IMR-90 (cell line): ENCODE data around the gene GIPR. TPM values are rescaled to one million over a fixed set of nuclear protein-coding genes. Genes with fewer than 3 reads are reported as not detected.

Source experiments
- ATAC-seq: fragments of 200-7000 bp; cut with Tn5 transposase; 2 replicates; pipeline ENCODE4 v1.9.1; 2020; ENCODE audit warnings: low read depth, mild to moderate bottlenecking, moderate library complexity
- BruUV-seq: library from RNA; stranded (reverse); fragments of 400-500 nt; replicated peaks from 2 replicates; lab custom pipeline; 2021; lab: Mats Ljungman, UMichigan
- CTCF ChIA-PET: fragments of 300-600 bp; formaldehyde crosslinking; extraction: SDS; loops from one replicate; lab custom pipeline; 2021; ENCODE audit warnings: antibody characterized with exemption; lab: Yijun Ruan, JAX
- POLR2A ChIA-PET: fragments of 300-600 bp; sonication (Branson Sonifier 250); formaldehyde crosslinking; loops from one replicate; lab custom pipeline; 2022; ENCODE audit warnings: antibody characterized with exemption; ENCODE audit not compliant: unreplicated experiment; lab: Charles Lee
- DNase-seq: peaks from one replicate; pipeline ENCODE4 v3.0.0; 2013
- H2AFZ ChIP-seq: replicated peaks from 2 replicates; pipeline ENCODE3; 2013; ENCODE audit warnings: low read length, mild to moderate bottlenecking; ENCODE audit not compliant: poor library complexity
- H2AK5ac ChIP-seq: 2 replicates; pipeline ENCODE4 v1.6.1; 2013; ENCODE audit warnings: low read depth, low read length, inconsistent platforms
- H2AK9ac ChIP-seq: replicated peaks from 2 replicates; pipeline ENCODE3; 2013; ENCODE audit warnings: mild to moderate bottlenecking, low read depth, low read length, moderate library complexity; ENCODE audit not compliant: poor library complexity
- H2BK120ac ChIP-seq: 2 replicates; pipeline ENCODE4 v1.6.1; 2013; ENCODE audit warnings: low read depth, low read length, inconsistent platforms
- H2BK15ac ChIP-seq: 3 replicates; pipeline ENCODE4 v1.6.1; 2013; ENCODE audit warnings: low read depth, low read length, inconsistent platforms
- H2BK20ac ChIP-seq: 2 replicates; pipeline ENCODE4 v1.6.1; 2013; ENCODE audit warnings: low read depth, mild to moderate bottlenecking, inconsistent platforms, low read length, moderate library complexity
- H2BK5ac ChIP-seq: 2 replicates; pipeline ENCODE4 v1.6.1; 2013; ENCODE audit warnings: mild to moderate bottlenecking, low read depth, low read length, inconsistent platforms; ENCODE audit not compliant: poor library complexity, severe bottlenecking
- H3K14ac ChIP-seq: replicated peaks from 2 replicates; pipeline ENCODE4 v1.6.1; 2013; ENCODE audit warnings: low read depth, low read length, inconsistent platforms
- H3K18ac ChIP-seq: 2 replicates; pipeline ENCODE4 v1.6.1; 2013; ENCODE audit warnings: low read depth, low read length, control low read depth
- H3K23ac ChIP-seq: 2 replicates; pipeline ENCODE4 v1.6.1; 2013; ENCODE audit warnings: low read depth, low read length, inconsistent platforms
- H3K27ac ChIP-seq: 2 replicates; pipeline ENCODE4 v1.5.1; 2013; ENCODE audit warnings: mild to moderate bottlenecking, control low read depth, low read length; ENCODE audit not compliant: insufficient read depth
- H3K27me3 ChIP-seq: 2 replicates; pipeline ENCODE4 v1.6.1; 2013; ENCODE audit warnings: low read length; ENCODE audit not compliant: control insufficient read depth, insufficient read depth
- H3K36me3 ChIP-seq: 2 replicates; pipeline ENCODE4 v1.6.1; 2013; ENCODE audit warnings: low read length, mixed read lengths; ENCODE audit not compliant: control insufficient read depth, insufficient read depth
- H3K4ac ChIP-seq: 2 replicates; pipeline ENCODE4 v1.6.1; 2013; ENCODE audit warnings: low read depth, low read length, inconsistent platforms
- H3K4me1 ChIP-seq: 2 replicates; pipeline ENCODE4 v1.6.1; 2013; ENCODE audit warnings: low read length, mixed read lengths; ENCODE audit not compliant: control insufficient read depth, insufficient read depth
- H3K4me2 ChIP-seq: 2 replicates; pipeline ENCODE4 v1.6.1; 2013; ENCODE audit warnings: low read depth, mild to moderate bottlenecking, control low read depth, low read length, moderate library complexity
- H3K4me3 ChIP-seq: 2 replicates; pipeline ENCODE4 v1.5.1; 2013; ENCODE audit warnings: low read depth, mild to moderate bottlenecking, control low read depth, low read length, moderate library complexity; ENCODE audit not compliant: insufficient read depth
- H3K56ac ChIP-seq: 2 replicates; pipeline ENCODE4 v1.6.1; 2013; ENCODE audit warnings: low read length, inconsistent platforms; ENCODE audit not compliant: insufficient read depth; ENCODE audit errors: extremely low read depth
- H3K79me1 ChIP-seq, 2 experiments: 2 replicates each; pipeline ENCODE4 v1.6.1; 2013; ENCODE audit warnings: low read length in 2 of 2, inconsistent platforms in 1 of 2, low read depth in 1 of 2
- H3K9ac ChIP-seq: 2 replicates; pipeline ENCODE4 v1.6.1; 2013; ENCODE audit warnings: low read depth, low read length, control low read depth
- H3K9me1 ChIP-seq: 2 replicates; pipeline ENCODE4 v1.6.1; 2013; ENCODE audit warnings: low read length, inconsistent platforms; ENCODE audit not compliant: insufficient read depth
- H3K9me3 ChIP-seq: 2 replicates; pipeline ENCODE4 v1.6.1; 2013; ENCODE audit warnings: low read length; ENCODE audit not compliant: control insufficient read depth, insufficient read depth
- H4K20me1 ChIP-seq: 2 replicates; pipeline ENCODE4 v1.6.1; 2013; ENCODE audit warnings: low read length, inconsistent platforms; ENCODE audit not compliant: insufficient read depth
- H4K5ac ChIP-seq: 2 replicates; pipeline ENCODE4 v1.6.1; 2013; ENCODE audit warnings: mild to moderate bottlenecking, low read depth, low read length, control low read depth
- H4K8ac ChIP-seq, 2 experiments: 2 replicates each; pipeline ENCODE4 v1.6.1; 2013; ENCODE audit warnings: low read depth in 2 of 2, low read length in 2 of 2, control low read depth in 1 of 2, inconsistent platforms in 1 of 2
- H4K91ac ChIP-seq: 2 replicates; pipeline ENCODE4 v1.6.1; 2013; ENCODE audit warnings: low read depth, low read length, inconsistent platforms; ENCODE audit not compliant: insufficient read depth
- BHLHE40 ChIP-seq: fragments of 150-350 bp; IDR thresholded peaks from 2 replicates; pipeline ENCODE4 v1.6.1; 2016; ENCODE audit warnings: mild to moderate bottlenecking, low read depth, low read length
- CEBPB ChIP-seq: IDR thresholded peaks from 2 replicates; pipeline ENCODE4 v1.6.1; 2012; ENCODE audit warnings: low read depth, low read length, improper control_type of control experiment
- CHD1 ChIP-seq: IDR thresholded peaks from 2 replicates; pipeline ENCODE4 v1.6.1; 2012; ENCODE audit warnings: low read depth, low read length, improper control_type of control experiment
- ELK1 ChIP-seq: fragments of 150-350 bp; IDR thresholded peaks from 2 replicates; pipeline ENCODE4 v1.6.1; 2016; ENCODE audit warnings: low read depth, mild to moderate bottlenecking, low read length, moderate library complexity, borderline replicate concordance
- FOS ChIP-seq: fragments of 150-350 bp; IDR thresholded peaks from 2 replicates; pipeline ENCODE4 v1.6.1; 2016; ENCODE audit warnings: low read depth, low read length
- MAFK ChIP-seq: IDR thresholded peaks from 2 replicates; pipeline ENCODE4 v1.6.1; 2012; ENCODE audit warnings: low read depth, low read length, improper control_type of control experiment
- MAZ ChIP-seq: IDR thresholded peaks from 2 replicates; pipeline ENCODE4 v1.6.1; 2012; ENCODE audit warnings: low read depth, mild to moderate bottlenecking, low read length, improper control_type of control experiment, moderate library complexity, borderline replicate concordance
- MXI1 ChIP-seq: IDR thresholded peaks from 2 replicates; pipeline ENCODE4 v1.6.1; 2012; ENCODE audit warnings: low read depth, mild to moderate bottlenecking, low read length, moderate library complexity, borderline replicate concordance
- NFE2L2 ChIP-seq: fragments of 150-350 bp; IDR thresholded peaks from 2 replicates; pipeline ENCODE4 v1.6.1; 2016; ENCODE audit warnings: low read depth, mild to moderate bottlenecking, low read length
- POLR2A ChIP-seq: IDR thresholded peaks from 2 replicates; pipeline ENCODE4 v1.6.1; 2012; ENCODE audit warnings: mild to moderate bottlenecking, low read depth, low read length
- RAD21 ChIP-seq: IDR thresholded peaks from 2 replicates; pipeline ENCODE4 v1.6.1; 2012; ENCODE audit warnings: low read length, improper control_type of control experiment
- RCOR1 ChIP-seq: IDR thresholded peaks from 2 replicates; pipeline ENCODE4 v1.6.1; 2012; ENCODE audit warnings: mild to moderate bottlenecking, low read length, improper control_type of control experiment; ENCODE audit not compliant: insufficient replicate concordance
- RFX5 ChIP-seq: IDR thresholded peaks from 2 replicates; pipeline ENCODE4 v1.8.0; 2012; ENCODE audit warnings: low read depth, mild to moderate bottlenecking, low read length, moderate library complexity
- SMC3 ChIP-seq: fragments of 150-350 bp; IDR thresholded peaks from 2 replicates; pipeline ENCODE4 v1.6.1; 2016; ENCODE audit warnings: low read depth, mild to moderate bottlenecking, antibody characterized with exemption, low read length, moderate library complexity
- USF2 ChIP-seq: fragments of 150-350 bp; IDR thresholded peaks from 2 replicates; pipeline ENCODE4 v1.6.1; 2017; ENCODE audit warnings: mild to moderate bottlenecking, antibody characterized with exemption, low read length, low read depth
- WGBS, 2 experiments: methylation state at CpG; one replicate each; pipeline versions ENCODE4 v1.1.5 to v1.1.7; 2013; ENCODE audit warnings: missing lambda C conversion rate in 2 of 2; ENCODE audit not compliant: insufficient read length in 1 of 2; ENCODE audit errors: extremely low coverage in 2 of 2; 5-methylcytosine and 5-hydroxymethylcytosine counted together
- dilution Hi-C: fragments of 300-500 bp; cut with HindIII; formaldehyde crosslinking; loops from one replicate; pipeline ENCODE4 v1.14.3; 2018; ENCODE audit warnings: low sequenced_read_pairs; ENCODE audit not compliant: unreplicated experiment
- in situ Hi-C: fragments of 300-500 bp; cut with MboI; formaldehyde crosslinking; loops from 3 replicates; pipeline ENCODE4 v1.14.3; 2019; ENCODE audit warnings: low sequenced_read_pairs, inconsistent platforms, mixed read lengths
- intact Hi-C: fragments of 100-400 bp; cut with micrococcal nuclease; formaldehyde crosslinking; loops from 2 replicates; pipeline ENCODE4 v1.10.0; 2022
- polyA plus RNA-seq, 3 experiments: library from polyadenylated mRNA; depleted of rRNA; stranded (reverse); fragments of >200 nt; gene quantifications; 2 replicates each; pipeline ENCODE4 v1.2.3, GENCODE V29; 2012; ENCODE audit warnings: low replicate concordance in 1 of 3
- total RNA-seq: library from RNA; depleted of rRNA; stranded (reverse); fragments of >200 nt; gene quantifications from 2 replicates; pipeline ENCODE4 v1.2.3, GENCODE V29; 2012
- TF ChIP-seq, protein P1 (sequence below): conservative IDR thresholded peaks from 2 replicates; pipeline ENCODE4 v1.5.1; 2012; ENCODE audit warnings: mild to moderate bottlenecking, low read depth, low read length, improper control_type of control experiment

The GIPR gene
- total and polyA plus RNA-seq, 2 of the 4 experiments (the other 2 are of a cell fraction), result 0.18 to 1.2 TPM

- Histone ChIP-seq H2BK5ac (no peak overlapping the region), H3K56ac (no peak overlapping the region), H2AK9ac (no peak overlapping the region), H3K9me1 (no peaks in the 10 kb centered on the region), H2BK15ac (no peak overlapping the region), H4K5ac (no peak overlapping the region), H3K9ac (no peak overlapping the region), H4K20me1 (no peaks in the 10 kb centered on the region), H3K79me1 (no peaks in the 10 kb centered on the region; a peak in 1 of 4 replicates), H3K4me1 (no peaks in the 10 kb centered on the region), H3K4me2 (no peak overlapping the region), H3K23ac (no peak overlapping the region), H3K14ac (no peak overlapping the region), H3K27ac (no peak overlapping the region), H2BK20ac (no peak overlapping the region), H4K91ac (no peak overlapping the region), H4K8ac (no peak overlapping the region), H3K4me3 (no peak overlapping the region), H3K9me3 (no peaks in the 10 kb centered on the region), H2BK120ac (no peak overlapping the region), H3K18ac (no peak overlapping the region), H3K36me3 (peaks cover 21% of the 10 kb centered on the region), H3K27me3 (no peaks in the 10 kb centered on the region), H2AFZ (no peak overlapping the region), H3K4ac (no peak overlapping the region), H2AK5ac (no peak overlapping the region)
- no peak for ATAC-seq
- POLR2A ChIA-PET, result no interaction called here
- TF ChIP-seq RAD21, result no peak
- TF ChIP-seq, protein P1, sequence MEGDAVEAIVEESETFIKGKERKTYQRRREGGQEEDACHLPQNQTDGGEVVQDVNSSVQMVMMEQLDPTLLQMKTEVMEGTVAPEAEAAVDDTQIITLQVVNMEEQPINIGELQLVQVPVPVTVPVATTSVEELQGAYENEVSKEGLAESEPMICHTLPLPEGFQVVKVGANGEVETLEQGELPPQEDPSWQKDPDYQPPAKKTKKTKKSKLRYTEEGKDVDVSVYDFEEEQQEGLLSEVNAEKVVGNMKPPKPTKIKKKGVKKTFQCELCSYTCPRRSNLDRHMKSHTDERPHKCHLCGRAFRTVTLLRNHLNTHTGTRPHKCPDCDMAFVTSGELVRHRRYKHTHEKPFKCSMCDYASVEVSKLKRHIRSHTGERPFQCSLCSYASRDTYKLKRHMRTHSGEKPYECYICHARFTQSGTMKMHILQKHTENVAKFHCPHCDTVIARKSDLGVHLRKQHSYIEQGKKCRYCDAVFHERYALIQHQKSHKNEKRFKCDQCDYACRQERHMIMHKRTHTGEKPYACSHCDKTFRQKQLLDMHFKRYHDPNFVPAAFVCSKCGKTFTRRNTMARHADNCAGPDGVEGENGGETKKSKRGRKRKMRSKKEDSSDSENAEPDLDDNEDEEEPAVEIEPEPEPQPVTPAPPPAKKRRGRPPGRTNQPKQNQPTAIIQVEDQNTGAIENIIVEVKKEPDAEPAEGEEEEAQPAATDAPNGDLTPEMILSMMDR, result no peak
- no peak for TF ChIP-seq MAFK
- no peak for TF ChIP-seq USF2
- TF ChIP-seq NFE2L2, result no peak
- TF ChIP-seq FOS, result no peak
- no peak for TF ChIP-seq POLR2A
- TF ChIP-seq CEBPB, result no peak
- no peak for TF ChIP-seq SMC3
- no peak for TF ChIP-seq RCOR1
- TF ChIP-seq BHLHE40, result no peak
- TF ChIP-seq MAZ, result no peak
- no peak for TF ChIP-seq RFX5
- no peak for TF ChIP-seq MXI1
- TF ChIP-seq CHD1, result no peak
- TF ChIP-seq ELK1, result no peak
- BruUV-seq, result no TSS peak
- intact Hi-C loops (no loop called here), dilution Hi-C loops (no loop called here), in situ Hi-C loops (no loop called here)
- no peak for DNase-seq
- CTCF ChIA-PET, result no interaction called here
- 100% methylated on average over 1 of the region's 7 CpGs; no CpG with 5 or more reads in 1 of the 2 experiments for WGBS, 2 experiments
Observed at GRCh38 chr19:45701676-45702075, 33.7 kb downstream of the GIPR start.
